ENCODE measurements around the gene PALB2.

- TF ChIP-seq CTCF (IDR thresholded peaks at IDR 0.05) (no peak), ZFX (IDR thresholded peaks at IDR 0.05; ENCODE audit: borderline replicate concordance) (no peak)
These were observed 73.5 kb downstream of the PALB2 start for GRCh38 chr16:23567602-23568001.
